KMS-11 (cell line): Measurements from ENCODE around the gene KIF25.

Source experiments
- H2AFZ ChIP-seq: fragments of 200-600 bp; sonication (generic); 2 replicates; pipeline ENCODE4 v1.6.1; 2016; ENCODE audit warnings: antibody characterized with exemption, mixed run types, low read depth
- H3K27ac ChIP-seq: fragments of 200-600 bp; sonication (generic); 2 replicates; pipeline ENCODE4 v1.6.1; 2016; ENCODE audit warnings: mild to moderate bottlenecking, mixed run types
- H3K27me3 ChIP-seq: fragments of 200-600 bp; sonication (generic); 2 replicates; pipeline ENCODE4 v1.6.1; 2017; ENCODE audit warnings: mild to moderate bottlenecking, low read depth, mixed run types, moderate library complexity; ENCODE audit not compliant: insufficient read depth
- H3K36me3 ChIP-seq: fragments of 200-600 bp; sonication (generic); 2 replicates; pipeline ENCODE4 v1.6.1; 2017; ENCODE audit warnings: mild to moderate bottlenecking, mixed run types; ENCODE audit not compliant: insufficient read depth
- H3K4me1 ChIP-seq: fragments of 200-600 bp; sonication (generic); 2 replicates; pipeline ENCODE4 v1.6.1; 2016; ENCODE audit warnings: mild to moderate bottlenecking, low read depth, mixed run types; ENCODE audit not compliant: poor library complexity, severe bottlenecking
- H3K4me2 ChIP-seq: fragments of 200-600 bp; sonication (generic); 2 replicates; pipeline ENCODE4 v1.7.0; 2016; ENCODE audit warnings: mild to moderate bottlenecking, mixed run types
- H3K4me3 ChIP-seq: fragments of 200-600 bp; sonication (generic); IDR thresholded peaks from 2 replicates; pipeline ENCODE4 v1.6.1; 2017; ENCODE audit warnings: low read depth, low read length, mixed read lengths; ENCODE audit not compliant: insufficient read depth
- H3K79me2 ChIP-seq: fragments of 200-600 bp; sonication (generic); 2 replicates; pipeline ENCODE4 v1.6.1; 2016; ENCODE audit warnings: low read depth, mixed run types; ENCODE audit not compliant: insufficient read depth
- H3K9ac ChIP-seq: fragments of 200-600 bp; sonication (generic); 2 replicates; pipeline ENCODE4 v1.6.1; 2016; ENCODE audit warnings: mild to moderate bottlenecking, mixed run types
- H4K20me1 ChIP-seq: fragments of 200-600 bp; sonication (generic); 2 replicates; pipeline ENCODE4 v1.6.1; 2016; ENCODE audit warnings: mild to moderate bottlenecking, mixed run types; ENCODE audit not compliant: insufficient read depth
- TF ChIP-seq, protein P1 (sequence below): fragments of 200-600 bp; sonication (generic); conservative IDR thresholded peaks from 2 replicates; pipeline ENCODE4 v1.6.1; 2017; ENCODE audit warnings: low read depth, mild to moderate bottlenecking, antibody characterized with exemption, low read length, moderate library complexity, mixed read lengths

Gene KIF25

DNA sequence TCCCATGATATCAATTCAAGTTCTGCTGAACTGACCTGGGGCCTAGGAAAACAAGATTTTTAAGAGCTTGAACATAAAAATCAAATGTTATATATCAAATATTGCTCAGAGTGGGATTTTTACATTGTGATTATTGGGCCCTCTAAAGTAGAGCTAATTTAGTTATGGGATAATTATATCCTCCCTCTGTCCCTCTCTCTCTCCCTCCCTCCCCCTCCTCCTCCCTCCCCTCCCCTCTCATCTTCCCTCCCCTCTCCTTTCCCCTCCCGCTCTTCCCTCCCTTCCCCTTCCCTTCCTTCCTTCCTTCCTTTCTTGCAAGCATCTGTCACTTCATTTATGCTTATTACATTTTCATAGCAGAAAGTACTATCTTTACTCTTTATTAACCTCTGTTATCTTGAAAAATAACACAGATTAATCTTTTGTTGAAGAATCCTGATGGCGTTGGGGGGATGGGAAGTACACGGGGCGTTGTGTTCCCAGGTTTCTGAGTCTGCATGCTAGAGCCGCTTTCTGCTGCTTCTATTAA, 32.8 kb downstream of the KIF25 start:
- Histone ChIP-seq H3K9ac (no peak overlapping the region), H2AFZ (no peak overlapping the region), H3K36me3 (no peaks in the 10 kb centered on the region), H3K4me1 (no peaks in the 10 kb centered on the region), H3K4me3 (no peak overlapping the region), H3K27me3 (no peaks in the 10 kb centered on the region), H4K20me1 (no peaks in the 10 kb centered on the region), H3K4me2 (no peak overlapping the region), H3K27ac (no peak overlapping the region), H3K79me2 (no peaks in the 10 kb centered on the region)
- TF ChIP-seq, protein P1, sequence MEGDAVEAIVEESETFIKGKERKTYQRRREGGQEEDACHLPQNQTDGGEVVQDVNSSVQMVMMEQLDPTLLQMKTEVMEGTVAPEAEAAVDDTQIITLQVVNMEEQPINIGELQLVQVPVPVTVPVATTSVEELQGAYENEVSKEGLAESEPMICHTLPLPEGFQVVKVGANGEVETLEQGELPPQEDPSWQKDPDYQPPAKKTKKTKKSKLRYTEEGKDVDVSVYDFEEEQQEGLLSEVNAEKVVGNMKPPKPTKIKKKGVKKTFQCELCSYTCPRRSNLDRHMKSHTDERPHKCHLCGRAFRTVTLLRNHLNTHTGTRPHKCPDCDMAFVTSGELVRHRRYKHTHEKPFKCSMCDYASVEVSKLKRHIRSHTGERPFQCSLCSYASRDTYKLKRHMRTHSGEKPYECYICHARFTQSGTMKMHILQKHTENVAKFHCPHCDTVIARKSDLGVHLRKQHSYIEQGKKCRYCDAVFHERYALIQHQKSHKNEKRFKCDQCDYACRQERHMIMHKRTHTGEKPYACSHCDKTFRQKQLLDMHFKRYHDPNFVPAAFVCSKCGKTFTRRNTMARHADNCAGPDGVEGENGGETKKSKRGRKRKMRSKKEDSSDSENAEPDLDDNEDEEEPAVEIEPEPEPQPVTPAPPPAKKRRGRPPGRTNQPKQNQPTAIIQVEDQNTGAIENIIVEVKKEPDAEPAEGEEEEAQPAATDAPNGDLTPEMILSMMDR = no peak

DNA sequence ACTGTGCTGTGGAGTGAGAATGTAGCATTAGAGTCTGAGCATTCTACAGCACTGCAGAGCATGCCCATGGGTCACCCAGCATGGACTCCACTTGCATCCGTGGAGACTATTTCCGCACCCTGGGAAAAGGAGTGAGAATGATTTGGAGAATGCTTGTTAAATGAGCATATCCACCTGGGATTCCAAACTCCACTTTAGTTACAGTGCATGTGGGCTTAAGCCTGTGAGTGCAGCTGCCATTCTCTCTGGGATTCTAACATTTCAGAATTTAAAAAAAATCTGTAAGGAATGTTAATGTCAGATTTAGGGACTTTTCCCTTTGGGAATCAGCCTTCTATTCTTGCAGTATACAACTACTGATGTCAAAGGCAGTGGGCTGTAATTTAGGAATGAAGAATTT, 33.4 kb downstream of the KIF25 start:
- no peaks in the 10 kb centered on the region for H3K4me1 ChIP-seq
- no peak overlapping the region for H3K27ac ChIP-seq
- H3K4me3 ChIP-seq = no peak overlapping the region
- H2AFZ ChIP-seq = no peak overlapping the region
- H3K4me2 ChIP-seq = no peak overlapping the region
- no peak overlapping the region for H3K9ac ChIP-seq
- no peaks in the 10 kb centered on the region for H3K27me3 ChIP-seq
- TF ChIP-seq, protein P1 = no peak
- H4K20me1 ChIP-seq = no peaks in the 10 kb centered on the region
- H3K79me2 ChIP-seq = no peaks in the 10 kb centered on the region
- no peaks in the 10 kb centered on the region for H3K36me3 ChIP-seq

DNA sequence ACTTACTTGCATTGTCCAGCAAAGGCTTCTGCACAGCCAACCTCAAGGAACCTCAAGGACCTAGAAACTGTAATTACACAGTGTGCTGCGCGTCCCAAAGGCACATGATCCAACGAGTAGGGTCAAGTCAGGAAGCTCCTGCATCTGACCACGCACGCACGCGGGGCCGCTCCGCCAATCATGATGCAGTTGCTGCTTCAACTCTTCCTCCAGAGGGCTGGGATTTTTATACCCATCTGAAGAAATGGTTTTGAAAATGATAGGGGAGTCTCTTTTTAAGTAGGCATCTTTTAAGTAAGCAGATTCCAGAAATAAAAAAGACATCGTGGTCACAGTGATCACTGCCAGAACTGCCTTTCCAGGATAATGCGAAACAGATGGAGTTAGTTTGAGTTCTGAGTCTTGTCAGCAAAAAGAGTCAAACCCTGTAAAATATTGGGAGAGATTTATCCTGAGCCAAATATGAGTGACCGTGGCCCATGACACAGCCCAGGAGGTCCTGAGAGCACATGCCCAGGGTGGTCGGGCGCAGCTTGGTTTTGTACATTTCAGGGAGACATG, 34.0 kb downstream of the KIF25 start:
- H3K9ac ChIP-seq = no peak overlapping the region
- no peak overlapping the region for H3K4me3 ChIP-seq
- no peak overlapping the region for H2AFZ ChIP-seq
- no peak overlapping the region for H3K27ac ChIP-seq
- TF ChIP-seq, protein P1 = no peak
- H3K4me1 ChIP-seq = no peaks in the 10 kb centered on the region
- H4K20me1 ChIP-seq = no peaks in the 10 kb centered on the region
- no peak overlapping the region for H3K4me2 ChIP-seq
- no peaks in the 10 kb centered on the region for H3K36me3 ChIP-seq
- no peaks in the 10 kb centered on the region for H3K27me3 ChIP-seq
- H3K79me2 ChIP-seq = no peaks in the 10 kb centered on the region

DNA sequence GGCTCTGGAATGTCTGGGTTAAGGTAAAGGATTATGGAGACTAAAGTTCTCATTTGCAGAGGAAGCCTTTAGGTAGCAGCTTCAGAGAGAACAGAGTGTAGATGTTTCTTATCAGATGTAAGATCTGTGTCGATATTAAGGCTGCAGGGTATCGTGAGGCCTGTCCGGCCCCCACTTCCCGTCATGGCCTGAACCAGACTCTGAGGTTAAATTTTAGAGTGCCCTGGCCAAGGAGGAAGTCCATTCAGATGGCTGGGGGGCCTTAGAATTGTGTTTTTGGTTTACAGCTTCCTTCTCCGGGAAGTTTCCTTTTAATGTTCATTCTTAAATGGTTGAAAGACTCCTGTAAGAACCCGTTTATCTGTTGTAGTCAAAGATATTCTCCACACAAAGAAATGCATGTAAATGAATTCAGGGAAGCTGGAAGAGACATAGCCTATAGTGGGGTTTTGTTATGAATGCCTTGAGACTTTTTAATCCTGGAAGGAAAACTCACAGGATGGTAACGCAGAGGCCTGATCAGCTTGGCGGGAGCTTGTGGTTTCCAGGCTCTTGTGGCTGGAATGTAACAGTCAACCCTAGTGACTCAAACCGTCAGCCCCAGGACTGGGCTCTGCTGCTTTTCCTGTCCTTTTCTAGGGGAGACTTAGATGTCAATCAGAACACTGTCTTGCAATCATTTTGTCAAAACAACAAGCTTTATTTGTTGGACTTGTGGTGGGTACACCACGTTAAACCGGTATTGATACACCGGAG, 34.7 kb downstream of the KIF25 start:
- H4K20me1 ChIP-seq = no peaks in the 10 kb centered on the region
- no peaks in the 10 kb centered on the region for H3K36me3 ChIP-seq
- no peak overlapping the region for H2AFZ ChIP-seq
- H3K27ac ChIP-seq = no peak overlapping the region
- H3K79me2 ChIP-seq = no peaks in the 10 kb centered on the region
- TF ChIP-seq, protein P1 = no peak
- H3K27me3 ChIP-seq = no peaks in the 10 kb centered on the region
- H3K9ac ChIP-seq = no peak overlapping the region
- H3K4me1 ChIP-seq = peaks cover 4% of the 10 kb centered on the region
- H3K4me3 ChIP-seq = no peak overlapping the region
- no peak overlapping the region for H3K4me2 ChIP-seq
